ENCODE measurements around the gene AGAP2. TPM values are rescaled to one million over a fixed set of nuclear protein-coding genes. Genes with fewer than 3 reads are reported as not detected.

The AGAP2 gene
- total and polyA plus RNA-seq, 2 of the 13 experiments (the other 11 are each of a cell fraction or from before 2014, with no cell fraction given): 0.38 to 0.45 TPM

- no peak for TF ChIP-seq HINFP (CRISPR knock-in tag; IDR thresholded peaks at IDR 0.05; ENCODE audit: low read depth)
- TF ChIP-seq ARID5B (CRISPR knock-in tag; IDR thresholded peaks at IDR 0.05): 0 out of 2 replicates have a peak, but pooled peaks have one; percentile 28
- TF ChIP-seq ZNF687 (CRISPR knock-in tag; IDR thresholded peaks at IDR 0.05): 0 out of 2 replicates have a peak, but pooled peaks have one; percentile 32
- TF ChIP-seq TRIM22 (IDR thresholded peaks at IDR 0.05): no peak
- TF ChIP-seq TIGD3 (CRISPR knock-in tag; IDR thresholded peaks at IDR 0.05; ENCODE audit: borderline replicate concordance): no peak
- TF ChIP-seq ZNF660 (CRISPR knock-in tag; IDR thresholded peaks at IDR 0.05; ENCODE audit: borderline replicate concordance, low read depth): no peak
- TF ChIP-seq LCORL (IDR thresholded peaks at IDR 0.05): no peak
- no peak for TF ChIP-seq LCORL (CRISPR knock-in tag; IDR thresholded peaks at IDR 0.05)
- no peak for TF ChIP-seq GRHL1 (CRISPR knock-in tag; conservative IDR thresholded peaks at IDR 0.05)
- TF ChIP-seq ZNF264 (CRISPR knock-in tag; IDR thresholded peaks at IDR 0.05): no peak
- no peak for TF ChIP-seq RFX5 (IDR thresholded peaks at IDR 0.05; ENCODE audit: low read depth, low read length)
- TF ChIP-seq TBX2 (CRISPR knock-in tag; IDR thresholded peaks at IDR 0.05; ENCODE audit: borderline replicate concordance): peak; percentile 41; the same call in 1 of the 2 replicates
- no peak for TF ChIP-seq ERF (CRISPR knock-in tag; IDR thresholded peaks at IDR 0.05)
- no peak for TF ChIP-seq ZSCAN12 (CRISPR knock-in tag; IDR thresholded peaks at IDR 0.05)
- TF ChIP-seq ZNF382 (CRISPR knock-in tag; IDR thresholded peaks at IDR 0.05; ENCODE audit: borderline replicate concordance): no peak
These were observed 5.7 kb upstream of the AGAP2 start (continued) for GRCh38 chr12:57744194-57744776.
